KBM-7 (cell line): ENCODE data around the gene DNAH10.
"Not testable (repeated sequence)": the region's sequence is repeated elsewhere in the genome, so short reads cannot be mapped to it uniquely, and the experiment has no call there.

Experiments used
- DNase-seq: peaks from one replicate; pipeline ENCODE4 v3.0.0-alpha.2; 2015
- in situ Hi-C: fragments of 300-500 bp; cut with MboI; formaldehyde crosslinking; loops from 2 replicates; pipeline ENCODE4 v1.14.3; 2020; ENCODE audit warnings: low sequenced_read_pairs, low pct_unique_long_range_greater_than_20kb, mixed read lengths

The DNAH10 gene

GRCh38 chr12:123779551-123779950 lies 17.4 kb downstream of the DNAH10 start:
- in situ Hi-C loops: no loop called here
- no peak for DNase-seq

- in situ Hi-C loops: no loop called here
- DNase-seq: no peak
Observed at GRCh38 chr12:123782997-123783792, 21.1 kb downstream of the DNAH10 start.

- DNase-seq: no peak
- in situ Hi-C loops: no loop called here
Observed at GRCh38 chr12:123787466-123787865, 25.4 kb downstream of the DNAH10 start.

- in situ Hi-C loops: no loop called here
- no peak for DNase-seq
Observed at GRCh38 chr12:123788541-123788940, 26.4 kb downstream of the DNAH10 start.

GRCh38 chr12:123789422-123789821 lies 27.3 kb downstream of the DNAH10 start:
- DNase-seq, in situ Hi-C loops: not testable (repeated sequence)

GRCh38 chr12:123790905-123791467 lies 28.9 kb downstream of the DNAH10 start:
- DNase-seq: no peak
- in situ Hi-C loops: no loop called here

GRCh38 chr12:123794027-123794426 lies 31.9 kb downstream of the DNAH10 start:
- in situ Hi-C loops: no loop called here
- DNase-seq: no peak

GRCh38 chr12:123798518-123798917 lies 36.4 kb downstream of the DNAH10 start:
- DNase-seq: no peak

GRCh38 chr12:123799227-123799626 lies 37.1 kb downstream of the DNAH10 start:
- DNase-seq: no peak
- in situ Hi-C loops: no loop called here

More at GRCh38 chr12:123798518-123798917, 36.4 kb downstream of the DNAH10 start:
- in situ Hi-C loops: no loop called here

GRCh38 chr12:123801573-123802178 lies 39.6 kb downstream of the DNAH10 start:
- peak; percentile 45 for DNase-seq
- in situ Hi-C loops: no loop called here

- no peak for DNase-seq
- in situ Hi-C loops: no loop called here
Observed at GRCh38 chr12:123805173-123805572, 43.1 kb downstream of the DNAH10 start.

GRCh38 chr12:123807002-123807401 lies 44.9 kb downstream of the DNAH10 start:
- in situ Hi-C loops: no loop called here
- no peak for DNase-seq

- in situ Hi-C loops: no loop called here
- DNase-seq: peak; percentile 18
Observed at GRCh38 chr12:123807670-123808069, 45.6 kb downstream of the DNAH10 start.

GRCh38 chr12:123808167-123808566 lies 46.1 kb downstream of the DNAH10 start:
- peak; percentile 39 for DNase-seq
- in situ Hi-C loops: no loop called here

GRCh38 chr12:123813349-123813748 lies 51.2 kb downstream of the DNAH10 start:
- DNase-seq: no peak
- in situ Hi-C loops: no loop called here

GRCh38 chr12:123815968-123816367 lies 53.9 kb downstream of the DNAH10 start:
- no peak for DNase-seq
- in situ Hi-C loops: no loop called here

GRCh38 chr12:123816896-123817537 lies 54.9 kb downstream of the DNAH10 start:
- in situ Hi-C loops: no loop called here

GRCh38 chr12:123822804-123823203 lies 60.7 kb downstream of the DNAH10 start:
- in situ Hi-C loops: no loop called here
- no peak for DNase-seq

More at GRCh38 chr12:123816896-123817537, 54.9 kb downstream of the DNAH10 start:
- no peak for DNase-seq

GRCh38 chr12:123828120-123828519 lies 66.0 kb downstream of the DNAH10 start:
- DNase-seq: no peak
- in situ Hi-C loops: no loop called here
